Measurements from ENCODE around the gene TSPAN13.
"Not testable (repeated sequence)": the region's sequence is repeated elsewhere in the genome, so short reads cannot be mapped to it uniquely, and the experiment has no call there.

Gene TSPAN13

DNA sequence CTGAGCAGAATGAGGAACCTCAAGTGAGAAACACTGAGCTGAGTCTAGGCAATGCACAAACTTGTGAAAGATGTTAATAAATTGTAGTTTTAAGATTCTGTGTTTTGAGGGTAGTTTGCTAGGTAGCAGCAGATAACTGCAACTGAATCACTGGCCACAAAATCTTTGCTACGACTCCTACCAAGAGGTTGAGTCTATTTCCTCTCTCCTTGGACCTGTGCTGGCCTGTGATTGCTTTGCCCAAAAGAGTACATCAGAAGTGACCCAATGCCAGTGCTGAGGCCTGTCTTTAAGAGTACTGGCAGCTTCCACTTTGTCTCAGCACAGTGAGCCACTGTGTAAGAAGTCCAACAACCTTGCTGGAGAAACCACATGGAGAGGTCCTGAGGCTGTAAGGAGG, 11.9 kb upstream of the TSPAN13 start:
- DNase-seq, result no peak

GRCh38 chr7:16742547-16742946, 11.0 kb upstream of the TSPAN13 start:
- DNase-seq, result no peak

DNA sequence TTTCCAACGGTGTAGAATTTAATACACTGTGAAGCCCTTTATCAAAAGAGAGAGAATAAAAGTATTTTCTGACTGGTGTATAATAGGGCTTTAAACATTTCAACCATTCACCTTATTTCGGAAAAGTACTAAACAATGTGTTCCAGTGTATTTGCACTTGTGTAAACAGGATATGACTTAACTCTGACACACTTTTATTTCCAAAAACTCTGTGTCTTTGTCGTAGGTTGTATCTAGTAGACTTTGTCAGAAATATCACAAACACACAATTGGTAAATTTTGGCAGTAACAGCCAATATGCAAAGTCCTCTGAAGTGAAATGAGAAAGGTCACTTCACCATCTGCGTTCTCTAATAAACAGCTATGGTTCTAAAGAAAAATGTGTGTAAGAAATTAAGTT, 10.3 kb upstream of the TSPAN13 start:
- no peak for DNase-seq

- DNase-seq, result no peak
Measured at GRCh38 chr7:16744518-16745250, 8.9 kb upstream of the TSPAN13 start.

DNA sequence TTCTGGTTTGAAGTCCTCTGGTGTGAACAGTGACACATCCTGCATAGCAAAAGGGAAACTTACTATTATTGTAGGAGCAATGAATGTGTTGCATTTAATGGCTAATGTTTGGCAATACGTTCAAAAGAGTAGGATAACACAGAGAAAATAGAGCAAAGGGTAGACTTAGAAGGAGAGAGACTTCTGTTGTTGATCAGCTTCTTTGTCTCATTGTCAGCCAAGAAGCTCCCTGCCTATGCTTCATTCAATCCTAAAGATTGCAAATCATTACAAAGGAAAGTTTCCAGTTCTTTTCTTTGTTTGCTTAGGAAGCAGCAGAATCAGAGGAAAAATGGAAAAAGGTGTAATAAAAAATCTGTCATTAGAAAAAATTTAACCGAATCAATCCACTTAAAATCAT, 7.9 kb upstream of the TSPAN13 start:
- no peak for DNase-seq

- DNase-seq, result no peak
Measured at GRCh38 chr7:16747102-16747501, 6.5 kb upstream of the TSPAN13 start.

DNA sequence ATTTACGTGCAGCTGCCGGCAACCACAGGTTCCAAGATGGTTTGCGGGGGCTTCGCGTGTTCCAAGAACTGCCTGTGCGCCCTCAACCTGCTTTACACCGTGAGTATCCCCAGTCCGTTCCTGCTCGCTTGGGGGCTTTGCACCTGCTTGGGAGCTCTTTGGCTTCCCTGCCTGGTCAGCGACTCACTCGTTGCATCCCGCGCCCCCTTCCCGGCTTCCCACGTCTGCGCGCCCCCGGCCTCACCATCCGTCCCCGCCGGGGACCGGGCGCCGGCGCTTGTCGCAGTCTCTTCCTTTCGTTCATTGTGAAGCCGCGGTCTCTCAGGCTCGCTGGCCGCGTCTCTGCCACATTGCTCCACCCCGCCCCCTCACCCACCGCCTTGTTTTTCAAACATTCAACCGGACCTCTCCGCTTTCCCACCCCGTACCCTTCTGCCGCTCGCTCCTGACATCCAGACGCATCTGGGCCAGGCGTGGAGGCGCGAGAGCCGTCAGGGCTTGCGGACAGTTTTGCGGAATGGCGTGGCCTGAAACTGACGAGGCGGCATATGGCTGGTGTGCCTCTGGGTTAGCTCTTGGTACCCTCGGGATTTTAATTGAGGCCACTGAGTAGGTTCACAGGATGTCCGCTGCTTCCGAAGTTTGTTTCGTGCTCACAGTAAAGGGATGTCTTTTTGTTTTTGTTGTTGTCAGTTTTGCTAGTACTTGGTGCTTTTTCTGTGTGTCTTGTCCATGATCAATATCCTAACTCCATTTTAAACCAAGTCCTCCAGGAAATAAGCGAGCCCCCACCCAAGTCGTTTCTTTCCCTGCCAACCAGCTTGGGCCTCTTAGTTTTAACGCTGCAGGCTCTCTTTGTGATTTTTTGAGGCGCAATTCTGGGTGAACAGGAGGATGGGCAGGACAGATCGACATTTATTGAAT, 639 bp downstream of the TSPAN13 start:
- no peak for DNase-seq

GRCh38 chr7:16754856-16755317, 1.3 kb downstream of the TSPAN13 start:
- no peak for DNase-seq

- no peak for DNase-seq
Measured at GRCh38 chr7:16755397-16755796, 1.8 kb downstream of the TSPAN13 start.

- DNase-seq, result no peak
Measured at GRCh38 chr7:16758036-16758435, 4.5 kb downstream of the TSPAN13 start.

GRCh38 chr7:16758631-16759611, 5.4 kb downstream of the TSPAN13 start:
- no peak for DNase-seq

GRCh38 chr7:16759840-16760239, 6.3 kb downstream of the TSPAN13 start:
- no peak for DNase-seq

- DNase-seq, result no peak
Measured at GRCh38 chr7:16762177-16762576, 8.6 kb downstream of the TSPAN13 start.

DNA sequence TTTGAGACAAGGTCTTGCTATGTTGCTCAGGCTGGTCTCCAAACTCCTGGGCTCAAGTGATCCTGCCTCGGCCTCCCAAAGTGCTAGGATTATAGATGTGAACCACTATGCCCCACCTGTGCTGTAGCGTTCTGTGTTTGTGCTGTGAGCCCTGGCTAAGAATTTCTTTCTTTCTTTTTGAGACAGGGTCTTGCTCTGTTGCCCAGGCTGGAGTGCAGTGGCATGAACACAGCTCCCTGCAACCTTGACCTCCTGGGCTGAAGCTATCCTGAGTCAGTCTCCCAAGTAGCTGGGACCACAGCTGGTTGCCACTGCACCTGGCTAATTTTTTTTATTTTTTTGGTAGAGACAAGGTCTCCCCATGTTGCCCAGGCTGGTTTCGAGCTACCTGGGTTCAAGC, 11.4 kb downstream of the TSPAN13 start:
- DNase-seq, result no peak

DNA sequence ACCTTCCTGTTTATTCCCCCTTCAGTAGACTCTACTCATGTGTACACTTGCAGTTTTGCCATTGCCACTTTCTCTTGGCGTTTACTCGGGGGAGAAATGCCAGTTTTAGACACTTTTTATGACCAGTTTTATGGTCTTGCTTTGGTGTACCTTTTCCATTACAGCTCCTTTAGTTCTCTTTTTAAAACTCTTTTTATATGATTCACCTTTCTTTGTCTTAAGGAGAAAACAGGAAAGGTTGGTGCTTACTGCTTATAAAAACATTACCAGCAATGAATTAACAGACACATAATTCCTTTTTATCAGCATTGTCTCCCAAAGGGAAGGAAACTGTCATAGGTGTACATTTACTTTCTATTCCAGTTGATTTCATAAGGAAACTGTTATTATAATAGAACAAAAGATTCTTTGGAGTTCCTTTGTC, 11.9 kb downstream of the TSPAN13 start:
- no peak for DNase-seq

GRCh38 chr7:16769994-16770393, 16.4 kb downstream of the TSPAN13 start:
- not testable (repeated sequence) for DNase-seq

GRCh38 chr7:16770657-16771329, 17.2 kb downstream of the TSPAN13 start:
- no peak for DNase-seq

GRCh38 chr7:16773326-16773725, 19.8 kb downstream of the TSPAN13 start:
- no peak for DNase-seq

- no peak for DNase-seq
Measured at GRCh38 chr7:16773884-16774283, 20.3 kb downstream of the TSPAN13 start.

GRCh38 chr7:16774294-16774693, 20.7 kb downstream of the TSPAN13 start:
- no peak for DNase-seq

GRCh38 chr7:16774986-16775385, 21.4 kb downstream of the TSPAN13 start:
- no peak for DNase-seq

DNA sequence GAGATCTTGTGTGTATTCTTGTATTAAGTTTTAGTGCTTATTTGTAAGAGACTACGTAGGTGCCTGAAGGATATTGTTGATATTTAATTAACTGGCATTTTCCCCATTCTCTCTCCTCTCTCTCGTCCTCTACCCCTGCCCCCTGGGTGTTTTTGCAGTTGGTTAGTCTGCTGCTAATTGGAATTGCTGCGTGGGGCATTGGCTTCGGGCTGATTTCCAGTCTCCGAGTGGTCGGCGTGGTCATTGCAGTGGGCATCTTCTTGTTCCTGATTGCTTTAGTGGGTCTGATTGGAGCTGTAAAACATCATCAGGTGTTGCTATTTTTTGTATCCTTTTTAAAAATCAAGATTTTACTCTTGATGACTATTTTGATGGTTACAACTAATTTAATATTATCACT, 22.5 kb downstream of the TSPAN13 start:
- no peak for DNase-seq

Data from GF-D8 (cell line).